ENCODE results near the gene SUGCT.
A peak's percentile ranks its signal among the peaks of the same experiment; 100 is the strongest.

SUGCT gene

GRCh38 chr7:40525764-40526163 is 391.0 kb downstream of the SUGCT start:
- DNase-seq (ENCODE audit: low read depth): no peak

DNA sequence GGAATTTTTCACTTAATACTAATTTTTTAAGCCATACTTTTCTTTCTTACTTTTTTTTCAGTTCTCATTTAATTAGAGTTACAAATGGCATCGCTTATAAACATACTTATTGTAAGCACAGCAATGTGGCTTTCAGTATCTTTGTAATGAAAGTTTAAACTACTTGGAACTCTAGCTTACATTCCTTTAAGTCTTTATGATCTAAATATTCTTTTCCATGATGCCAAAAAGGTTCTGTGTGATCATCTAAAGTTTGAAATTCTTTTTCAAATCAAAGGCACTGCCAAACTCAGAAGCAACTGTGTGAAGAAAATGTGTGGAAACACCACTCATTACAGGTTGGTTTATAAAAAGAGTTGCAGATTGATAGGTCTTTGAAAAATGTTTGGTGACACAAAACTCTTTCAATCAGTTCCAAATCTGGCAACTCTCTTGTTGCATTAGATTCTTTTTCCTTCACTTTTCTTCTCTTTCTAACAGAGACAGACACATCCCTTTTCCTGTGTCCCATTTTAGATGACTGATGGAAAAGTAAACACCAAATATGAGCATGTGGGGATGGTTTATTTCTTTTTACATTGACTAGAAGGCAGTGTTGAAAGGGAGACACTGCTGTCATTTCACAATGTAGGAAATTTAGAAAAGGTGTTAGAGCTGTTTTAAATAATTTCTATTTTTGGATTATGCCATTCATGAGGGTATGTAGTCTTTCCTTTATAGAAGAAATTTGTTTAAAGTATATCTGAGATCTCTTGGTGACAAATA is 392.3 kb downstream of the SUGCT start:
- DNase-seq (ENCODE audit: low read depth): no peak

DNA sequence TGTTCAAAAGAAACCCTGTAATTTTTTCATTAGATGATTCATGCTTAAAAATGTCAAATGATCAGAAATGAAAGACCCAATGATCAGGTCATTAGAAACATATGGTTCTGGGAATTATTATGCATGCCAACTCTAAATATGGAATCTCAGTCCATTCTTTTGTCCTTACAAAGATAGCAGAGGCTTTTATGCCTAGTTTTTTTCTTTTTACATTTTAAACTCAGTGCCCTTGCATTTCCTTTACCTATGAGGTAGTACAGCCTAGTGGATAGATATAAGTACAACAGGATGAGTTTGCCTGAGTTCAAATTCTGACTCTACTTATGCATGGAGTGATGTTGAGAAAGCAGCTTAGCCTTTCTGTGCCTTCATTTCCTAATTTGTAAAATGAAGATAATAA is 392.9 kb downstream of the SUGCT start:
- no peak for DNase-seq (ENCODE audit: low read depth)

DNA sequence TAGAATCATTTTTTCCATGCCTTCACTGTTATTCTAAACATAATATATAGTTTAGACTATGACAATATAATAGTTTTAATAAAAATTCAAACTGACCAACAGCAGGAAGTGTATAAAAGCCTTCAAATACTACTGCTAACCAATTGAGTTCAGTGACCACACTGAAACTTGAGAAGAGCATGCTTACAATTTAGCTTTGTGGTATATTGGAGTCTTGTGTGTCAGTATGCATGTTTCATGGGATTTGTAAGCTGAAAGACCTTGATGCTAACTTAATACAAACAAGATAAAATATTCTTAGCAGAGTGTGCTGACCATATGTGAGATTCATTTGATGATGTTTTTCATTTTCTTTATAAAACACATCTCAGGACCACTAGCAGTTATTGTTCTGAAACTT is 395.5 kb downstream of the SUGCT start:
- peak; percentile 87 for DNase-seq (ENCODE audit: low read depth)

DNA sequence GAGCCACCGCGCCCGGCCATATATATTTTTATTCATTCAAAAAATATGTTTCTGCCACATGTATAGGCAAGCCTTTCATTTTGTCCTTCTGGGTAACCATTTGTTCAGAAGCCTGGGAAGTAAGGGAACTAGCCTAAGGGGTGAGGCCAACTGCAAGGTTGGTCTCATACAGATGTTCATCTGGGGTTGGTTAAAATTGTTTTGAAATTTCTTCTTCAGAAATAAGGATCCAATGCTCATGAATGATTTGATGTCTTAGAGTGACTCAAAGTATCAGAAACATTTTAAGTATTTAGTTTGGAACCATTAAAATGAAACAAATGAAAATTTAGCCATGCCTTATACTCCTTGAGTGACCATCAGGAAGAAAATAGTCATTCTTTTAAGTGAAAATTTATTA is 397.2 kb downstream of the SUGCT start:
- no peak for DNase-seq (ENCODE audit: low read depth)

GRCh38 chr7:40535678-40536077 is 400.9 kb downstream of the SUGCT start:
- DNase-seq (ENCODE audit: low read depth): no peak

DNA sequence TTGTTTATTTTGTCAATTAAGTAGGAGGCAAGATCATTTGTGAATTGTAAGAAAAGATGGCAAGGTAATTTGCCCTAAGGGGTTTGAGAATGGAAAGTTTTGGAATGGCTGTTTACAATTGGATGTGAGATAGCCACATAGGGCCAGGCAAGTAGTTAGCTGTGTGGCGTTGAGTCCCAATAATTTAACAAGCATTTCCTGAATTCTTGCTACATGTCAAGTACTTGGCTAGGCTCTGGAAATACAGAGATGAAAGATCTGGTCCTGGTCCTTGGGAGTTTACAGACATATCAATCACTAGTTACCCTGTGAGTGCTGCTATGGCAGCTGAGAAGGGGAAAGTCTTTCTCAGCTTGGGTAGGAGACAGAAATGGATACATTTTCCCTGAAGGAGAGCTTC is 401.6 kb downstream of the SUGCT start:
- DNase-seq (ENCODE audit: low read depth): no peak

DNA sequence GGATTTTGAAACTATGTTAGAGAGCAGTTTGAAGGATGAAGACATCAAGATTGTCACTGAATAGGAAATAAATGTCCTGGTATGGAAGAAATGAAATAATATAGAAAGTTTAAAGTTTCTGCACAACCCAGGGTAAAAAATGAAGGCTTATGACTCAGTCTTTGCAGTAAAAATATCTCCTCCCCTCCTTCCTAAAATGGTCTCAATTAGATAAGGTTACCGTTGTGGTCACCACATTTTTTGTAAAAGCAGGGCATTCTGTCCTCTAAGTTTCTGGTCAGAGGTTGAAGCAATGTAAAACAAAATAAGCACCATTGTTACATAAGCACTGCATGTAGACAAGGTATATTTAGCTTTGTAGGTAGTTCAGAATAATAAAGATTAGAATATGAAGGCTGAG is 403.5 kb downstream of the SUGCT start:
- peak; percentile 39 for DNase-seq (ENCODE audit: low read depth)

DNA sequence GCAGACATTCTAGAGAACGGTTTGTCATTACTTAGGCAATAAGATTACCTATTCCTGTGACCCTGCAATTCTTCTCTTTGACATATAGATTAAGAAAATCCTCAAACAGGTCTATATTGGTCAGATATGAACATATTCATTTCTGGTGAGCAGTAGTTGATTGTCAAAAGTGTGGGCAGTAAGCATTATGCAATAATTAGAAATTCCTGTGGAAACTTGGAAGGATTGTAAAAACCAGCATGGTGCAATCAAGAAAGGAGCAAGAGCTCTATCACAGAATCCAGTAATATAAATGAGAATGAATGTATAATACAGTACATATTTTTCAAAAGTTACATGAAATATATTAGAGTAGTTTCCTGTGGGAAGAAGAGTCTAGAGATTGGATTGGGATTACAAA is 406.5 kb downstream of the SUGCT start:
- DNase-seq (ENCODE audit: low read depth): peak; percentile 65

GRCh38 chr7:40542982-40543741 is 408.4 kb downstream of the SUGCT start:
- no peak for DNase-seq (ENCODE audit: low read depth)

DNA sequence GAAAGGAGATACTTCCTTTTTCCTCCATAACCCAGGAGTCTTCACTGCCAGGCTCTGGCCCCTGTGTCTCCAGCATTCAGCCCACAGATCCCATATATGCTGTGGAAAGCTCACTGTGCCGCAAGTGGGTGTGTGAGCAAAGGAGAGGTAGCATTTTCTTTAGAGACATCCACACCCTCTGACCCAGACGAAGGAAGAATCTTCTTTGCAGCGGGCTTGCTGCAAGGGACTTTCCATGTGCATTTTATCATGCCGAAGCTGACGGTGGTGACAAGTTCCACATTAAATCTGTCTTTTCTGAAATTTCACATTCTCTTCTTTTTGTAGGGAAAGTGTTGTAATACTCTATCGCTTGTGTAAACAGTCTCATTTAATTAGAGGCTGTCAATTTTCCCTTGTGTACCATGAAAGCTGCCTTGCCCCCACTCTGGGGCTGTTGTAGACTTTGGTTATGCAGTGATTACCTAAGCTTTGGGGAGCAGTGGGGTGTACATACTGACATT is 409.5 kb downstream of the SUGCT start:
- DNase-seq (ENCODE audit: low read depth): no peak

DNA sequence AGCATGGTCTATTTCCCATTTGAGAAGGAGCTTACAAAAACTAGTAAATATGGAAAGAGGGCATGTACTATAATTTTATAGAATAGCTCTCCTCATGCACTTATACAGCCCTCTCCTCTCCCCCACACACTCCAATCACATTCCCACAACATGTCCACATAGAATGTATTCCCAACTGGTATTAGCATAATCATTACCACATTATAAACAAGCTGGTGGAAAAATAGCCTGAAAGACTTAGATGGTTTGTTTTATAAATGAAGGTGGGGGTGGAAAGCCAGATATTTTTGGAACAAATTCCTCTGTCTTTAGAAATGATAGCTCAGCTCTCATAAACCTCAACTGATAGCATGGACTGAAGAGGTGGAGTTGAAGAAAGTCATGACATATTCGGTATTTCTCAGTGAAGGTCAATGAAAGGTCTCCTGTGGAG is 410.1 kb downstream of the SUGCT start:
- DNase-seq (ENCODE audit: low read depth): peak; percentile 36

DNA sequence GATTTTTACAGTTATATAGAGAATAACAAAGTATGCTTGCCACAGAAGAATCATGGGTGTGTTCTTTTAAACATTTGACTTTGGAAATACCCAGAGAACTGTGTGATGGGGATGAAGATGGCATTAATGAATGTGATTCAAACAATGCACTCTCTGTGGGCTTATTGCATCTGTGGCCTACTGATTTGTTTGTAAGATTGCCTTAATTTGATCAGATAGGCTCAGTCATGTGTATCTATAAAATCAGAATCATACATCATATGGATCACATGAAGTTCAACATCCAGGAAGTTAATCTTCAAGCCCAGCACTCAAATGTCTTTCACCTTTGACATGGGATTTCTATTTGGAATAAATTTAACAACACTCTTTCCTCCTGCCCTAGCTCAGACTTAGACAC is 410.9 kb downstream of the SUGCT start:
- no peak for DNase-seq (ENCODE audit: low read depth)

DNA sequence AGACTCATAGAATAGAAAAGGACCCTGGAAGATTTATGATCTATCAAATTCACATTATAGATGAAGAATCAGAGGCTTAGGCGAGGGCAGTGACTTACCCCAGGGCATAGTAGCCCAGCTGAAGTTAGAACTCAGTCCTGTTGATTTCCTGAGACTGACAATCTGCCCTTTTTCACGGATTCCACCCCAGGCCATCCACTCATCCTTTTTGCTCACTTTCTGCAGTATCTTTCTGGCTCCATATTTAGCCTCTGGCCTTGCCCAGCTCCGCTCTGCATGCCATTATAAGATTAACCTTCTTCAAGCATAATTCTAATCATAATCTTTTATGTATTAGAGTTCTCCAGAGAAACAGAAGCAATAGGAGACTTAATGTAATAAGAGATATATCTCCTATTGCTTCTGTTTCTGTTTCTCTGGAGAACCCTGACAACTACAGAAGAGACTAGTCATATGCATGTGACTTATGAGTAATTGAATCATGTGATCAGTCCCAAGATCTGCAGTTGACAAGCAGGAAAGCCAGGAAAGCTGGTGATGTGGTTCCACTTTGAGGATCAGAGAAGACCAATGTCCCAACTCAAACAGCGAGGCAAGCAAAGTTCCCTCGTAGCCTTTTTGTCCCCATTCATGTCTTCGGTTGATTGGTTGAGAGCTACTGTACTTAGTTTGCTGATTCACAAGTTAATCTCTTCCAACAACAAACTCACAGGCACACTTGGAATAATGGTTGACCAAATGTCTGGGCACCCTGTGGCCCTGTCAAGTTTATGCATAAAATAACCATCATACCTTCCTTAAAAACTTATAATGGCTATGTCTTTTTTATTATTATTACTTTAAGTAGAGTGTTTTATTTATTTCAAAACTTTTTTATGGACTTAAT is 412.1 kb downstream of the SUGCT start:
- peak; percentile 58 for DNase-seq (ENCODE audit: low read depth)

- no peak for DNase-seq (ENCODE audit: low read depth)
Observed at GRCh38 chr7:40549372-40550039, 414.7 kb downstream of the SUGCT start.

- peak; percentile 94 for DNase-seq (ENCODE audit: low read depth)
Observed at GRCh38 chr7:40551685-40552576, 417.1 kb downstream of the SUGCT start.

DNA sequence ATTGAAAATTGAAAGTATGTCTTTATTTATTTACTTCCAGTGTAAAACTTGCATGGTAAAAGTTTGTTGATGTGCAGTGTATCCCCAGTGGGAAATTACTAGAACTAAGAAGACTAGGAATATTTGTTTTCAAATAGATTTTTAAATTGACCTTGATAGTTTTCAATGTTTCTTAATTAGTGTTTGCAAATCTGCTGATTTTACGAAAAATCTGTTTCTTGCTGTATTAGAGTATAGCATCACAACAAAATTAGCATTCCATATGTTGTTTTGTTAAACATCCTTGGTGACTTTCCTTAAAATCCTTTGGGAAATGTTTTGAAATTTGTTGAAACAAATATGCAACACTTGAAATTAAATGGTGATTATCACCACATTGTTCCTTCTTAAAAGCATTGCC is 425.9 kb downstream of the SUGCT start:
- no peak for DNase-seq (ENCODE audit: low read depth)

- DNase-seq (ENCODE audit: low read depth): no peak
Observed at GRCh38 chr7:40566879-40567278, 432.1 kb downstream of the SUGCT start.

- no peak for DNase-seq (ENCODE audit: low read depth)
Observed at GRCh38 chr7:40569326-40569725, 434.5 kb downstream of the SUGCT start.

- peak; percentile 67 for DNase-seq (ENCODE audit: low read depth)
Observed at GRCh38 chr7:40570223-40570622, 435.4 kb downstream of the SUGCT start.

DNA sequence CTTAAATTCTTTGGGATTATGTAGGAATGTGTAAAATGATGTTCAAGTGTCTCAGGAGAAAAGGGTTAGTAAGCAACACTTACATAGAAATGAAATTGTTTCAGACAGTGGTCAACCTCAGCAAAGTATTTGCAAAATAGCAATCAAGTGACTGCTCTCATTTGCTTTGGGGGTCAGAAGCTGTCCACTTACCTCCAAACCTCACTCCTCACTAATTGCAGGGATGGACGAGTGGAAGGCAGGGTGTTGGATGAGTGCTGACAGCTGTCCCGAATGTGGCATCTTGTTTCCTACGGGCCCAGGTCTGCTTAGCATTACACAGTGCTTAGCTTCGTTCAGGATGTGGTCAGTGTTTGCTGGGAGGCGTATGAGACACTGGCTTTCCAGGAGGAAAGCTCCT is 437.0 kb downstream of the SUGCT start:
- DNase-seq (ENCODE audit: low read depth): peak; percentile 87

Measured in iris pigment epithelial cell (primary cell).